Mesendoderm (in vitro differentiated cells): Measurements from ENCODE around the gene ZBTB17.

Experiments
- DNase-seq: peaks from one replicate; pipeline ENCODE4 v3.0.0; 2013
- H2AK5ac ChIP-seq: 2 replicates; pipeline ENCODE4 v1.6.1; 2013; ENCODE audit warnings: low read length, inconsistent platforms
- H2BK120ac ChIP-seq: 2 replicates; pipeline ENCODE4 v1.6.1; 2013; ENCODE audit warnings: low read depth, mild to moderate bottlenecking, low read length, moderate library complexity, mixed read lengths
- H2BK15ac ChIP-seq: replicated peaks from 2 replicates; pipeline ENCODE4 v1.6.1; 2013; ENCODE audit warnings: low read depth, mild to moderate bottlenecking, moderate library complexity
- H2BK5ac ChIP-seq: 2 replicates; pipeline ENCODE4 v1.6.1; 2013; ENCODE audit warnings: low read length, inconsistent platforms
- H3K18ac ChIP-seq: 2 replicates; pipeline ENCODE4 v1.6.1; 2013; ENCODE audit warnings: mild to moderate bottlenecking, low read length, mixed read lengths
- H3K23ac ChIP-seq: one replicate; pipeline ENCODE4 v1.6.1; 2013; ENCODE audit warnings: low read length
- H3K27ac ChIP-seq: 2 replicates; pipeline ENCODE4 v1.5.1; 2013; ENCODE audit warnings: low read depth, mild to moderate bottlenecking, inconsistent platforms, low read length, moderate library complexity
- H3K27me3 ChIP-seq: 2 replicates; pipeline ENCODE4 v1.6.1; 2013; ENCODE audit warnings: low read length, control low read depth, mild to moderate bottlenecking, inconsistent platforms; ENCODE audit not compliant: insufficient read depth, poor library complexity
- H3K36me3 ChIP-seq: 2 replicates; pipeline ENCODE4 v1.6.1; 2013; ENCODE audit warnings: low read length, inconsistent platforms; ENCODE audit not compliant: control insufficient read depth, insufficient read depth
- H3K4ac ChIP-seq: one replicate; pipeline ENCODE4 v1.6.1; 2013; ENCODE audit warnings: low read depth, mild to moderate bottlenecking, low read length, moderate library complexity
- H3K4me1 ChIP-seq: 2 replicates; pipeline ENCODE4 v1.6.1; 2013; ENCODE audit warnings: low read depth, low read length, inconsistent platforms; ENCODE audit not compliant: control insufficient read depth
- H3K4me2 ChIP-seq: 2 replicates; pipeline ENCODE4 v1.6.1; 2013; ENCODE audit warnings: low read length
- H3K4me3 ChIP-seq: 2 replicates; pipeline ENCODE4 v1.5.1; 2013; ENCODE audit warnings: mild to moderate bottlenecking, low read length
- H3K56ac ChIP-seq: one replicate; pipeline ENCODE4 v1.6.1; 2013; ENCODE audit warnings: low read length
- H3K79me1 ChIP-seq: 2 replicates; pipeline ENCODE4 v1.6.1; 2013; ENCODE audit warnings: low read length, inconsistent platforms
- H3K79me2 ChIP-seq: 2 replicates; pipeline ENCODE4 v1.6.1; 2013; ENCODE audit warnings: mild to moderate bottlenecking, low read length; ENCODE audit not compliant: control insufficient read depth, insufficient read depth
- H3K9ac ChIP-seq: 2 replicates; pipeline ENCODE4 v1.6.1; 2013; ENCODE audit warnings: low read length, inconsistent platforms
- H4K5ac ChIP-seq: one replicate; pipeline ENCODE4 v1.6.1; 2013; ENCODE audit warnings: low read length
- H4K8ac ChIP-seq: one replicate; pipeline ENCODE4 v1.6.1; 2013; ENCODE audit warnings: low read depth, mild to moderate bottlenecking, control low read depth, low read length, moderate library complexity
- WGBS: extraction: QIAGEN DNeasy Blood & Tissue Kit; methylation state at CpG from one replicate; pipeline ENCODE4 v1.1.7; 2013; ENCODE audit warnings: low lambda C conversion rate, missing lambda C conversion rate; ENCODE audit not compliant: insufficient coverage; ENCODE audit errors: extremely low coverage; 5-methylcytosine and 5-hydroxymethylcytosine counted together

ZBTB17 gene

DNA sequence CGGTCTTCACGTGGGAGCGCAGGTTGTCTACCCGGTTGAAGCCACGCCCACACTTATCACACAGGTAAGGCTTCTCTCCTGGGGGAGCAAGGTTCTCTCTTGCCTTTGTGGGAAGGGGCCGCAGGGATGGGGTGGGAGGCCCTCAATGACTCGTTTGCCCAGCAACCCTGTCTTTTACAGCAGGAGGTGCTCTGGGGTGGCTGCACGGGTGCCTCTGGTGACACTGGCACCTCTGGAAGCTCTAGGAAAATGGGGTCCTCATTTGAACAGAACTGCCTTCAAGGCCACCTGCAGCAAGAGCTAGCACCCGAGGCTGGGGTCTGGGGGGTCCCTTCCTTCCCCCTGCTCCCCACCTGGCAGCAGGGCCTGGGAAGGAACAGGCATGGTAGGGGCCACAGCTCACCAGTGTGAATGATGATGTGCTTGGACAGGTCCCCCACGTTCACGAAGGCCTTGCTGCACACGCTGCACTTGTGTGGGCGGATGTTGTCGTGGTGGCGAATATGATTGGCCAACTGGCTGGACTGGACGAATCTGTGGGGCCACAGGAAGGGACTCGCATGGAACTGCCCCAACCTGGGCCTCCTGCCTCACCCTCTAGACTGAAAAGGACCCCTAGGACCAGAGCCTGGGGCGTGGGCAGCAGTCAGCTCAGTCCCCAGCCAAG lies 33.1 kb downstream of the ZBTB17 start:
- Histone ChIP-seq H3K4me3 (no peak overlapping the region), H2AK5ac (no peak overlapping the region), H4K8ac (no peak overlapping the region), H3K56ac (no peak overlapping the region), H3K4me1 (no peaks in the 10 kb centered on the region), H4K5ac (no peak overlapping the region), H3K4me2 (no peak overlapping the region), H3K18ac (no peak overlapping the region), H3K9ac (no peak overlapping the region), H3K23ac (no peak overlapping the region), H3K27me3 (no peaks in the 10 kb centered on the region), H3K27ac (no peak overlapping the region), H3K36me3 (peaks cover 21% of the 10 kb centered on the region), H2BK120ac (no peak overlapping the region), H3K79me2 (no peaks in the 10 kb centered on the region), H3K79me1 (peaks cover 4% of the 10 kb centered on the region), H3K4ac (no peak overlapping the region), H2BK15ac (no peak overlapping the region), H2BK5ac (no peak overlapping the region)
- WGBS: no CpG with 5 or more reads among the region's 18 CpGs
- no peak for DNase-seq

DNA sequence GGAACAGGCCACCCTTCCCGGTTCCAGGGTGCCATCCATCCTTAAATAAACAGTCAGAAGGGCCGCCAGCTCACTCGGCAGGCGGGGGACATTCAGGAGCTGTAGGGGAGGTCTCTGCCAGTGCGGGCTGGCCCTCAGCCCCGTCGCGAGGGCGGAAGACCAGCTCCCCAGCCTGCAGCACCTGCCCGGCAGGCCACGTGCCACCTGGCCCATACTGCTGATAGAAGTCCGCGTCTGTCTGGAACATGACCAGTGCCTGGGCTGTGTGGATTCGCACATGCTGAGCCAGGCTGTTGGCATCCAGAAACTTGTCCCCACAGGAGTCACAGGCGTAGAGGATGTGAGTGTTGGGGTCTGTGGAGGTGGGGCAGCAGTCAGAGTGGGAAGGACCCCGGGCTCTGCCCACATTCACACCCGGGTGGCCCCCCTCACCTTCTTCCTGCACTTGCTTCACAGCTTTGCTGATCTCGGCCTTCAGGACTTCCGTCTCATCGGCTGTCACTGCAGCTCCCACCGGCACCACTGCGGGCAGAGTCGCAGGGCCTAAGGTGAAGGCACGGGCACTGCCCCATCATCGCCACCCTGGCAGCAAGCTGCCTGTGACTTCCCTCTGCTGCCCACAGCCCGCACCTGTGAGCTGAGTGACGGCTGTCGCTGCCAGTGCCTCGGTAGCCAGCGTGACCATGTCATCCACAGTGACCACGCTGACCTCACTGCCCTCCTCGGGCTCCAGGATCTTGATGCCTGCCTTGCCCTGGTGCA lies 33.8 kb downstream of the ZBTB17 start:
- Histone ChIP-seq H3K4me1 (no peaks in the 10 kb centered on the region), H3K4me2 (no peak overlapping the region), H4K8ac (no peak overlapping the region), H3K79me1 (no peaks in the 10 kb centered on the region), H3K23ac (no peak overlapping the region), H2BK5ac (no peak overlapping the region), H3K27me3 (no peaks in the 10 kb centered on the region), H3K27ac (no peak overlapping the region), H3K36me3 (peaks cover 18% of the 10 kb centered on the region), H3K56ac (no peak overlapping the region), H3K4me3 (no peak overlapping the region), H2BK120ac (no peak overlapping the region), H3K9ac (no peak overlapping the region), H3K4ac (no peak overlapping the region), H3K18ac (no peak overlapping the region), H2AK5ac (no peak overlapping the region), H2BK15ac (no peak overlapping the region), H3K79me2 (no peaks in the 10 kb centered on the region), H4K5ac (no peak overlapping the region)
- DNase-seq: no peak
- no CpG with 5 or more reads among the region's 32 CpGs for WGBS

DNA sequence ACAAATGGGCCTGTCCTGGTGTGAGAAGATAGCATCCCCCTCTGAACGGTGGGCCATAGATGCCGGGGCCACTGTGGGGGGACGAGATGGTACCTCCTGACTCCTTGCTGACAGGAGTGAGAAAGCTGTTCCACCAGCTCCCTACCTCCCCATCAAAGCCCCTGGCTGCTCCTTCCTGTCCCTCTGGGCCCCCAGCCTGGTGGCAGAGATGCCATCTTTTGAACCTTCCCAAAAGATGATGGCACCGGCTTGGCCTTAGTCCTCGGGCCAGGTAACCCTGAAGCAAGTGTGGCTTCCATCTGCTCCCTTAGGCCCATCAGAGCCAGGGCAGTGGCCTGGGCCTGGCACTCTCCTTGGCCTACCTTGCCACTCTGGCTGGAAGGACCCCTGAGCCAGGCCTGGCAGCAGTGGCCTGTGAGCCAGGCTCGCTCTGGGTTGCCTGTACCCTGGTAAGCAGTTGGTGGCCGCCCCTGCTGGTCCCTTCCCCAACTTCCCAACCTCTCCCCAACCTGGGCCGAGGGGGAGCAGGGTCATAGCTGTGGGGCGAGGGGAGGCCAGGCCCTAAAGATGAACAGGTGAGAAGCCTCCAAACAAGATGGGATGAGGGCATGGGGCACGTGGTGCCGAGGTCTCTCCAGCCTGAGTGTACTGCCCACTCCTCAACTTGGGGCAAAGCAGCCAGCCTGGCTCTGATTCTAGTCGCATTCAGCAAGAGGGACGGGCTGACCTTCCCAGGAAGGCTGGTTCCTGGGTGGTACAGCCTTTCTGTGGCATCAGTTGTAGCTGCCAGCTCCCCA lies 34.7 kb downstream of the ZBTB17 start:
- Histone ChIP-seq H3K79me1 (no peaks in the 10 kb centered on the region), H3K18ac (no peak overlapping the region), H3K36me3 (peaks cover 18% of the 10 kb centered on the region), H3K4me1 (no peaks in the 10 kb centered on the region), H4K8ac (no peak overlapping the region), H3K27ac (no peak overlapping the region), H3K79me2 (no peaks in the 10 kb centered on the region), H2BK5ac (no peak overlapping the region), H2BK120ac (no peak overlapping the region), H2AK5ac (no peak overlapping the region), H3K4ac (no peak overlapping the region), H2BK15ac (no peak overlapping the region), H3K9ac (no peak overlapping the region), H3K23ac (no peak overlapping the region), H3K27me3 (no peaks in the 10 kb centered on the region), H4K5ac (no peak overlapping the region), H3K4me2 (no peak overlapping the region), H3K56ac (no peak overlapping the region), H3K4me3 (no peak overlapping the region)
- no CpG with 5 or more reads among the region's 13 CpGs for WGBS
- DNase-seq: no peak

DNA sequence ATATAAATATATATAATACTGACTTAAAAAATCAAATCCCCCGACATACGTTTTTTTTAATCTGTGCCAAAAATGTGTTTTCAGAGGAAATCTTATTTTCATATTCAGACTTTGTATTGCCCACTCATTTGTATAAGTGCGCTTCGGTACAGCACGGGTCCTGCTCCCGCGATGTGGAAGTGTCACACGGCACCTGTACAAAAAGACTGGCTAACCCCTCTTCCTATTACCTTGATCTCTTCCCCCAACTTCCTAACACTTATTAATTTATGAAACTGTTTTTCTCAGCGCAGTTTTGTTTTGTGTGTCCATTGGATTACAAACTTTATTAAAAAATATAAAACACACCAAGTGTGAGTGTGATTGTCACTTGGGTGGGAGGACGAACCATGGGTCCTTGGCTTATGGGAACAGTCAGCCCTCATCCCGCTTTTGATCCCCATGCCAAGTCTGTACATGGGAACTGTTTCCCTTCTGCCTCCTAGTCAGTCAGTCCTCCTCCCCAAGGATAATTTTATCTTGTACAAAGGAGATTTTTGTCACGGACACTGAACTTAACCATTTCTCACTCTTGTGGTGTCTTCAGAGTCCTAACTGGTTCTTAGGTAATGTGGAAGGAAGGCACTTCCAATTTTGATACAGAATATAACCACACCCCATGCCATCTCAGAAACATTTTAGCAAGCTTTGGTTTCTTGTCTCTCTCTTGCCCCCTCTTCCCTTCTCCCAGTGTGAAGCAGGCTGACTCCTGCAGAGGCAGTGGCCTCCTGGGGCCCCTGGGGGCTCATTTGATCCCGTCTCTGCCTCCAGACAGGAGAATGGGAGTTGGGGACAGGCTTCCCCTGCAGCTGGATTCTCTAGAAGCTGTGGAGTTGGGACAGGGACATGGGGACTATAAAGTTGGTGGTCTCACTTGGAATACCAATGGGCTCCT lies 35.5 kb downstream of the ZBTB17 start:
- no peaks in the 10 kb centered on the region for H3K4me1 ChIP-seq
- no CpG with 5 or more reads among the region's 13 CpGs for WGBS
- H3K79me2 ChIP-seq: no peaks in the 10 kb centered on the region
- no peaks in the 10 kb centered on the region for H3K27me3 ChIP-seq
- H4K8ac ChIP-seq: no peak overlapping the region
- DNase-seq: no peak
- H3K4me2 ChIP-seq: no peak overlapping the region
- no peak overlapping the region for H4K5ac ChIP-seq
- no peak overlapping the region for H2AK5ac ChIP-seq
- H2BK5ac ChIP-seq: no peak overlapping the region
- H3K4ac ChIP-seq: no peak overlapping the region
- no peak overlapping the region for H3K9ac ChIP-seq
- H2BK15ac ChIP-seq: no peak overlapping the region
- no peak overlapping the region for H3K23ac ChIP-seq
- H3K79me1 ChIP-seq: no peaks in the 10 kb centered on the region
- H3K36me3 ChIP-seq: peaks cover 17% of the 10 kb centered on the region
- no peak overlapping the region for H3K27ac ChIP-seq
- no peak overlapping the region for H3K4me3 ChIP-seq
- no peak overlapping the region for H3K56ac ChIP-seq
- no peak overlapping the region for H2BK120ac ChIP-seq
- no peak overlapping the region for H3K18ac ChIP-seq
